Duodenal mucosa (tissue), 2 donors: ENCODE results near the gene FBXO27.
"Not testable (repeated sequence)": the region's sequence is repeated elsewhere in the genome, so short reads cannot be mapped to it uniquely, and the experiment has no call there.

Experiments used
- H3K27ac ChIP-seq: one replicate; pipeline ENCODE4 v1.7.0; 2013; ENCODE audit warnings: low read depth, low read length
- H3K27me3 ChIP-seq, 2 donors: one replicate each; pipeline ENCODE4 v1.7.0; 2013; ENCODE audit warnings: low read length in 2 of 2, control low read depth in 1 of 2; ENCODE audit not compliant: insufficient read depth in 2 of 2, control insufficient read depth in 1 of 2
- H3K36me3 ChIP-seq, 2 donors: one replicate each; pipeline ENCODE4 v1.7.0; 2013; ENCODE audit warnings: low read length in 2 of 2, control low read depth in 1 of 2; ENCODE audit not compliant: insufficient read depth in 2 of 2, control insufficient read depth in 1 of 2
- H3K4me1 ChIP-seq, 2 donors: one replicate each; pipeline ENCODE4 v1.7.0; 2013; ENCODE audit warnings: low read length in 2 of 2, control low read depth in 1 of 2; ENCODE audit not compliant: insufficient read depth in 2 of 2, control insufficient read depth in 1 of 2
- H3K4me3 ChIP-seq, 2 donors: one replicate each; pipeline ENCODE4 v1.7.0; 2013; ENCODE audit warnings: low read length in 2 of 2, low read depth in 1 of 2
- H3K9ac ChIP-seq, 2 donors: one replicate each; pipeline ENCODE4 v1.7.0; 2013; ENCODE audit warnings: low read length in 2 of 2, low read depth in 1 of 2
- H3K9me3 ChIP-seq, 2 donors: one replicate each; pipeline ENCODE4 v1.7.0; 2013; ENCODE audit warnings: low read length in 2 of 2, control low read depth in 1 of 2; ENCODE audit not compliant: control insufficient read depth in 1 of 2

Gene FBXO27

GRCh38 chr19:39017026-39017425 is 15.3 kb downstream of the FBXO27 start:
- H3K9me3 ChIP-seq: no peaks in the 10 kb centered on the region
- no peak overlapping the region for H3K4me3 ChIP-seq
- no peaks in the 10 kb centered on the region for H3K4me1 ChIP-seq
- H3K36me3 ChIP-seq: no peaks in the 10 kb centered on the region
- no peaks in the 10 kb centered on the region for H3K27me3 ChIP-seq
- no peak overlapping the region for H3K27ac ChIP-seq
- no peak overlapping the region for H3K9ac ChIP-seq

GRCh38 chr19:39014037-39014436 is 18.3 kb downstream of the FBXO27 start:
- Histone ChIP-seq H3K27ac (no peak overlapping the region), H3K4me1 (no peaks in the 10 kb centered on the region), H3K36me3 (no peaks in the 10 kb centered on the region), H3K4me3 (no peak overlapping the region), H3K27me3 (no peaks in the 10 kb centered on the region), H3K9ac (no peak overlapping the region), H3K9me3 (no peaks in the 10 kb centered on the region)

- Histone ChIP-seq H3K27ac (no peak overlapping the region), H3K4me3 (no peak overlapping the region), H3K4me1 (no peaks in the 10 kb centered on the region), H3K9me3 (no peaks in the 10 kb centered on the region), H3K36me3 (no peaks in the 10 kb centered on the region), H3K27me3 (no peaks in the 10 kb centered on the region), H3K9ac (no peak overlapping the region)
These were observed 23.3 kb downstream of the FBXO27 start for GRCh38 chr19:39009001-39009400.

GRCh38 chr19:39008137-39008536 is 24.2 kb downstream of the FBXO27 start:
- Histone ChIP-seq H3K4me3 (no peak overlapping the region), H3K27me3 (no peaks in the 10 kb centered on the region), H3K4me1 (no peaks in the 10 kb centered on the region), H3K27ac (no peak overlapping the region), H3K9ac (no peak overlapping the region), H3K9me3 (no peaks in the 10 kb centered on the region), H3K36me3 (no peaks in the 10 kb centered on the region)

GRCh38 chr19:39007096-39007495 is 25.3 kb downstream of the FBXO27 start:
- Histone ChIP-seq H3K27ac (no peak overlapping the region), H3K9ac (no peak overlapping the region), H3K4me3 (no peak overlapping the region), H3K4me1 (no peaks in the 10 kb centered on the region), H3K27me3 (no peaks in the 10 kb centered on the region), H3K9me3 (no peaks in the 10 kb centered on the region), H3K36me3 (no peaks in the 10 kb centered on the region)

GRCh38 chr19:39004403-39004802 is 27.9 kb downstream of the FBXO27 start:
- H3K4me1 ChIP-seq: no peaks in the 10 kb centered on the region
- no peaks in the 10 kb centered on the region for H3K9me3 ChIP-seq
- H3K36me3 ChIP-seq: no peaks in the 10 kb centered on the region
- no peaks in the 10 kb centered on the region for H3K27me3 ChIP-seq
- no peak overlapping the region for H3K4me3 ChIP-seq
- H3K9ac ChIP-seq: no peak overlapping the region
- H3K27ac ChIP-seq: no peak overlapping the region

- H3K9me3 ChIP-seq: no peaks in the 10 kb centered on the region
- no peaks in the 10 kb centered on the region for H3K4me1 ChIP-seq
- H3K27ac ChIP-seq: no peak overlapping the region
- no peaks in the 10 kb centered on the region for H3K36me3 ChIP-seq
- H3K9ac ChIP-seq: no peak overlapping the region
- no peaks in the 10 kb centered on the region for H3K27me3 ChIP-seq
- H3K4me3 ChIP-seq: no peak overlapping the region
These were observed 28.6 kb downstream of the FBXO27 start for GRCh38 chr19:39003796-39004195.

- H3K9me3 ChIP-seq: no peaks in the 10 kb centered on the region
These were observed 29.2 kb downstream of the FBXO27 start for GRCh38 chr19:39003188-39003587.

GRCh38 chr19:39001041-39001440 is 31.3 kb downstream of the FBXO27 start:
- H3K9ac ChIP-seq: no peak overlapping the region

More at GRCh38 chr19:39003188-39003587, 29.2 kb downstream of the FBXO27 start:
- Histone ChIP-seq H3K27me3 (no peaks in the 10 kb centered on the region), H3K4me3 (no peak overlapping the region), H3K9ac (no peak overlapping the region), H3K36me3 (no peaks in the 10 kb centered on the region), H3K4me1 (no peaks in the 10 kb centered on the region), H3K27ac (no peak overlapping the region)

GRCh38 chr19:38997576-38997975 is 34.8 kb downstream of the FBXO27 start:
- not testable (repeated sequence) for H3K36me3 ChIP-seq, H3K4me3 ChIP-seq, H3K27me3 ChIP-seq, H3K9ac ChIP-seq, H3K27ac ChIP-seq, H3K9me3 ChIP-seq, H3K4me1 ChIP-seq

More at GRCh38 chr19:39001041-39001440, 31.3 kb downstream of the FBXO27 start:
- no peaks in the 10 kb centered on the region for H3K36me3 ChIP-seq
- no peaks in the 10 kb centered on the region for H3K27me3 ChIP-seq
- no peak overlapping the region for H3K4me3 ChIP-seq
- no peaks in the 10 kb centered on the region for H3K9me3 ChIP-seq
- no peaks in the 10 kb centered on the region for H3K4me1 ChIP-seq
- H3K27ac ChIP-seq: no peak overlapping the region

GRCh38 chr19:38993271-38993670 is 39.1 kb downstream of the FBXO27 start:
- Histone ChIP-seq H3K36me3 (no peaks in the 10 kb centered on the region), H3K9me3 (no peaks in the 10 kb centered on the region), H3K27me3 (peaks cover 0 to 3% of the 10 kb centered on the region in 2 donors), H3K4me3 (no peak overlapping the region), H3K27ac (no peak overlapping the region), H3K4me1 (no peaks in the 10 kb centered on the region), H3K9ac (no peak overlapping the region)
